BLaER1 (cell line): ENCODE measurements around the gene PXK.

Experiments
- H3K27ac ChIP-seq: shearing (Covaris generic); formaldehyde crosslinking; 2 replicates; pipeline ENCODE4 v1.8.1; 2022
- H3K27me3 ChIP-seq: shearing (Covaris generic); formaldehyde crosslinking; 2 replicates; pipeline ENCODE4 v1.8.1; 2022
- H3K36me3 ChIP-seq: shearing (Covaris generic); formaldehyde crosslinking; 2 replicates; pipeline ENCODE4 v1.8.1; 2022
- H3K4me1 ChIP-seq: shearing (Covaris generic); formaldehyde crosslinking; 2 replicates; pipeline ENCODE4 v1.8.1; 2022
- H3K4me2 ChIP-seq: shearing (Covaris generic); formaldehyde crosslinking; 2 replicates; pipeline ENCODE4 v1.8.1; 2022
- H3K4me3 ChIP-seq: shearing (Covaris generic); formaldehyde crosslinking; 2 replicates; pipeline ENCODE4 v1.8.1; 2022
- H3K9ac ChIP-seq: shearing (Covaris generic); formaldehyde crosslinking; 2 replicates; pipeline ENCODE4 v1.8.1; 2022
- H3K9me3 ChIP-seq: shearing (Covaris generic); formaldehyde crosslinking; 2 replicates; pipeline ENCODE4 v1.8.1; 2022
- H4K20me1 ChIP-seq: shearing (Covaris generic); formaldehyde crosslinking; 2 replicates; pipeline ENCODE4 v1.8.1; 2022
- Cebpa-rat ChIP-seq: shearing (Covaris generic); IDR thresholded peaks from 2 replicates; pipeline ENCODE4 v1.8.1; 2022

PXK gene

DNA sequence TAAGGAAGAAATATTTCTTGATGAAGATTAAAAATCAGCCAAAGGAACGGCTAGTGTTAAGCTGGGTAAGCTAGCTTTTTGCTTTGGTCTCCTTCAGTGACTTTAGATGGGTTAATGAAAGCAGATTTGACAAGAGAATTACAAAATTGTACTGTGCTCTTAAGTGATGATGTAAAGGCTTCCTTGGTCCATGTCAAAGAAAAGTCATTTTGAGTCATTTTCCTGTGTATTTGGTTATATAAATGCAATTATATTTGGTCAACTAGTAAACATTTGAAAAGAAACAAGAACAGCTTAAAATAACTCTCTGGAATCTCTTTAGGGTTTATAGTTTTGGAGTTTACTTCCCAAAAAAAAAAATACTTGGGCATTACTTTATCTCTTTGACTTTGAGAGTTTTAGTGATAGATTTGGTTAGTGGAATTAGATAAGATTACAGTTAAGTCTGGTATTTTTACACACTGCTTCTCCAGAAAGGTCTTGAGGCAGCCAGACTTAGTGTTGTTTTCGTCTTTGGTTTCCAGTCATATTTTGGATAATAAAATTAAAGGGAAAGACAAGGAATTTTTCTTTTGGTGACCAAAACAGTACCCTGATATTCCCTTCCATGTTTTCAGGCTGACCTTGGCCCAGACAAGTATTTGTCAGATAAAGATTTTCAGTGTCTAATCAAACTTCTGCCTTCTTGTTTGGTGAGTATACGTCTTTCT lies 58.6 kb downstream of the PXK start:
- peaks cover 17% of the 10 kb centered on the region for H3K4me1 ChIP-seq
- H4K20me1 ChIP-seq: peaks cover 9% of the 10 kb centered on the region; the same call in 1 of the 2 replicates
- no peak overlapping the region for H3K9ac ChIP-seq
- no peak for TF ChIP-seq Cebpa-rat
- peaks cover 86% of the 10 kb centered on the region for H3K36me3 ChIP-seq
- no peaks in the 10 kb centered on the region for H3K9me3 ChIP-seq
- H3K4me3 ChIP-seq: no peak overlapping the region
- H3K4me2 ChIP-seq: no peak overlapping the region
- no peaks in the 10 kb centered on the region for H3K27me3 ChIP-seq
- H3K27ac ChIP-seq: no peak overlapping the region

DNA sequence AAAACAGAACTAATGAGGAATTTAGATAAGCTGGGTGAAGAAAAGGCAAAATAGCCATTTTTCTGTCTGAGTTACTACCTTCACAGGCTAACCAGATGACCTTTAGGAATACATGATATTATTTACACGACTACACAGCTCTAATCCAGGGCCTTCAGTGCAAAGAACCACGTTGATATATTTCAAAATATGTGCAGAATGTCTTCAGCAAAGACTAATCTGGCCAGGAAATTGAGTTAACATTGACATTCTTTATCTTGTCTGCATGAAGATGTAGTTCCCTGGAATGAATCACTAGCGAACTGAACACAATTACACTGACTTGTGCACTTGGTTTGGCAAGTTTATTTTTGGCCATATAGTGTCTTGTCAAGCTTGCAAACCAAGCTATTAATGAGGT lies 59.5 kb downstream of the PXK start:
- no peaks in the 10 kb centered on the region for H3K27me3 ChIP-seq

DNA sequence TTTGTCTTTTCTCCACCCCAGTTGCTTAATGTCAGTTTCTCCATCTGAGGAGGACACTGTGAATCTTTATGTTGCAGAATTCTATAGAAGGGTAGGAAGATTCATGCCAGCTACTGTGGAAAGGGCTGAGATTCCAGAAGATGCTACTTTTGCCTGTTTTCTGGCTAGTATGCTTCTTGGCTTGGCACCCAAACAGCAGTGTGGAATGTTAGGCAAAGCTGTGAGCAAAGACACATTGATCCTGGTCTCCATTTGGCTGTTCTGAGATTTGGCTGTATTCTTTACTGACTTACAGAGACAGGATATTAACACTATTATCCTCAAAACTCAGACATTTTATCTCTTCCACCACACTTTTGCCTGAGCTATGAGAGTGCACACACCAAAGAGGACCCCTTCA lies 61.6 kb downstream of the PXK start:
- Histone ChIP-seq H3K4me2 (no peak overlapping the region), H3K9ac (no peak overlapping the region), H3K36me3 (peaks cover 95% of the 10 kb centered on the region), H3K4me3 (no peak overlapping the region), H3K9me3 (no peaks in the 10 kb centered on the region), H3K27me3 (no peaks in the 10 kb centered on the region), H3K4me1 (no peaks in the 10 kb centered on the region), H4K20me1 (no peaks in the 10 kb centered on the region; the same call in 1 of the 2 replicates), H3K27ac (no peak overlapping the region)
- TF ChIP-seq Cebpa-rat: no peak

More for the DNA sequence above, 59.5 kb downstream of the PXK start:
- H3K36me3 ChIP-seq: peaks cover 86% of the 10 kb centered on the region
- H3K4me3 ChIP-seq: no peak overlapping the region
- no peak overlapping the region for H3K27ac ChIP-seq
- H3K4me1 ChIP-seq: peaks cover 8% of the 10 kb centered on the region
- no peaks in the 10 kb centered on the region for H3K9me3 ChIP-seq
- H3K9ac ChIP-seq: no peak overlapping the region
- H4K20me1 ChIP-seq: peaks cover 6% of the 10 kb centered on the region; the same call in 1 of the 2 replicates
- TF ChIP-seq Cebpa-rat: no peak
- no peak overlapping the region for H3K4me2 ChIP-seq

DNA sequence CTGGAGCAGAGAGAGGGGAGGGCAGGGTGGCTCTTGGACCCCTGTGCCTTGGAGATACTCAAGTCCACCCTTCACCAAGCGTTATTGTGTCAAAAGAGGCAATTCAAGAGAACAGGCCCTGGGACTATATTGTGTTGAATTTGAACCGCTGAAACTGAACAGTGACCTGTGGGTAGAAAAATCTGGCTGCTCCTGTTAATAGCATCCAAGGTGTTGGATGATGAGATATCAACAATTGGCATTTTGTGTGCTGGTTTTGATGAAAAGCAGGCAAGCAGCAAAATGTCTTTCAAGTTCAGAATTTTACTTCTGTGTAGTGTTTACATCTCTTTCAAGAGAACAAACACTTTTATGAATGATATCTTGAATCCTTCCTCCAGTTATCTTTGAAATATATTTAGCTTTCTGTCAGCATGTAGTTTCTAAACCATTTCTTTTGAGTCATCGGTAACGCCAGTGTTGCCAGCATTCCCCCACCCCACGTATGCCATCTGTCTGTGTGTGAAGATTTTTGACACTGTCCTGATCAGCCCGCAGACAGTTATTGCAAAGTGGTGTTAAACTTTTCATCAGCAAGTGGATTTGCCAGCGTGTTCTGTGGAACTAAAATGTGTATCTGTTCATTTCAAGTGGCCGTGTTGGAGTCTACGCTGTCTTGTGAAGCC lies 66.1 kb downstream of the PXK start:
- H3K4me3 ChIP-seq: no peak overlapping the region
- no peak overlapping the region for H3K9ac ChIP-seq
- no peak overlapping the region for H3K4me2 ChIP-seq
- H3K27ac ChIP-seq: no peak overlapping the region
- H3K36me3 ChIP-seq: peaks cover 93% of the 10 kb centered on the region
- TF ChIP-seq Cebpa-rat: no peak
- H4K20me1 ChIP-seq: no peaks in the 10 kb centered on the region; the same call in 1 of the 2 replicates
- peaks cover 12% of the 10 kb centered on the region; the same call in 1 of the 2 replicates for H3K4me1 ChIP-seq
- H3K9me3 ChIP-seq: no peaks in the 10 kb centered on the region
- no peaks in the 10 kb centered on the region for H3K27me3 ChIP-seq

DNA sequence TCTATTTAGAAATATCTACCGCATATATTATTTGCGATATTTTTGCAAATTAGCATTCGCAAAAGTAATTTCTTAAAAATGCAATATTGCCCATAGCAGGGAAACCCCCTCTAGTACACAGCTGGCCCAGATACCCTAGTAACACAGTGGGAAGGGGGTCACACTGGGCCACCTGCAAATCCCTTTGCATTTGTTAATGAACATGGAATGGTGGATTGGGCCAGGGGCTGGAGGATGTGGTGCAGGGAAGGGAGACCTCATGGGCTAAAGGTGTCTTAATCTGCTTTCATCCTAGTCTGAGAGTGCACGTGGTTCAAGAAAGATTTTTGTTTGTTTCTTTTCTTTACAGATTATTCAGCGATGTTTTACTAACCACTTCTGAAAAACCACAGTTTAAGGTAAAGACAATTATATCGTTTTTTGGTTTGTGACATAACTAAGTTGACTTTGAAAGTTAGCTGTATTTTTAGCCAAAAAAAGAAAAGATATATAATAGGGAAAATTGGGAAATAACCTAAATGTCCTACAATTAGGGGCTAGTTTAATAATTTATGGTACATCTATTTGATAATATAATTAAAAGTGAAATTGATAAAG lies 70.9 kb downstream of the PXK start:
- peaks cover 93% of the 10 kb centered on the region for H3K36me3 ChIP-seq
- no peaks in the 10 kb centered on the region; the same call in 1 of the 2 replicates for H4K20me1 ChIP-seq
- H3K4me1 ChIP-seq: peaks cover 12% of the 10 kb centered on the region; the same call in 1 of the 2 replicates
- H3K9ac ChIP-seq: no peak overlapping the region
- no peaks in the 10 kb centered on the region for H3K9me3 ChIP-seq
- no peaks in the 10 kb centered on the region for H3K27me3 ChIP-seq
- no peak overlapping the region for H3K4me3 ChIP-seq
- TF ChIP-seq Cebpa-rat: no peak
- no peak overlapping the region for H3K4me2 ChIP-seq
- H3K27ac ChIP-seq: no peak overlapping the region

DNA sequence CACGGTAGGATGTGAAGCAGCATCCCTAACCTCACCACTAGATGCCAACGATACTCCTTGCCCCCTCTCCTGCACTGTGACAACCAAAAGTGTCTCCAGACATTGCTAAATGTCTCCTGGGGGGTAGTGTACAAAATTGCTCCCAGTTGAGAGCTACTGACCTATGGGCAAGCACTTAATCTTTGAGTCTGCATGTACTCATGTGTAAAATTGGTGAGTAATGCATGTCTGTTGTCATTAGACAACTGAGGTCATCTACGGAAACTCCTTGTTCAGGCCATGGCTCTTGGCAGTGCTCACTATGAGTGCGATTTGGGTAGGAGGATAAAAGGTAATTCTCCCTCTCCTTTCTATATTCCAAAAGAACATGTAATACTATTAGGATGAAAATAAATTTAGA lies 71.7 kb downstream of the PXK start:
- H3K4me2 ChIP-seq: no peak overlapping the region
- H3K27ac ChIP-seq: no peak overlapping the region
- TF ChIP-seq Cebpa-rat: no peak
- no peaks in the 10 kb centered on the region; the same call in 1 of the 2 replicates for H4K20me1 ChIP-seq
- no peaks in the 10 kb centered on the region for H3K9me3 ChIP-seq
- H3K4me1 ChIP-seq: peaks cover 12% of the 10 kb centered on the region; the same call in 1 of the 2 replicates
- no peaks in the 10 kb centered on the region for H3K27me3 ChIP-seq
- no peak overlapping the region for H3K9ac ChIP-seq
- H3K36me3 ChIP-seq: peaks cover 93% of the 10 kb centered on the region
- no peak overlapping the region for H3K4me3 ChIP-seq

DNA sequence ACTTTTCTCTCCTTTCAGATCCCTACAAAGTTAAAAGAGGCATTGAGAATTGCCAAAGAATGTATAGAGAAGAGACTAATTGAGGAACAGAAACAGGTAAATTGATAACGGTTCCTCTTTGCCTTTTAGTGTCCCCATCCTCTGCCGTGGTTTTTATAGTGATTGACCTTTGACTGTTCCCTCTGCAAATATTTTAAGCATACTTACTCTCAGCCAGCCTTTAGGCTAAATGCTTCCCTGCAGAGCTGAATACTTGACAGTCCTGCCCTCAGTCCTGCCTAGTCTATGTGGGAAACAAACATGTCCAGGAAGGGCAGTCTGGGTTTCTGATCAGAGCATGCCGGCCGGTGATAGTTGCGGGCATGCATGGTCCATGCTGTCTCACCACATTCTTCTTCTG lies 76.2 kb downstream of the PXK start:
- Histone ChIP-seq H3K4me2 (no peak overlapping the region), H3K4me1 (peaks cover 2% of the 10 kb centered on the region), H3K27me3 (no peaks in the 10 kb centered on the region), H3K9me3 (no peaks in the 10 kb centered on the region), H3K36me3 (peaks cover 100% of the 10 kb centered on the region), H3K27ac (no peak overlapping the region), H3K9ac (no peak overlapping the region), H4K20me1 (no peaks in the 10 kb centered on the region; the same call in 1 of the 2 replicates), H3K4me3 (no peak overlapping the region)
- TF ChIP-seq Cebpa-rat: no peak

DNA sequence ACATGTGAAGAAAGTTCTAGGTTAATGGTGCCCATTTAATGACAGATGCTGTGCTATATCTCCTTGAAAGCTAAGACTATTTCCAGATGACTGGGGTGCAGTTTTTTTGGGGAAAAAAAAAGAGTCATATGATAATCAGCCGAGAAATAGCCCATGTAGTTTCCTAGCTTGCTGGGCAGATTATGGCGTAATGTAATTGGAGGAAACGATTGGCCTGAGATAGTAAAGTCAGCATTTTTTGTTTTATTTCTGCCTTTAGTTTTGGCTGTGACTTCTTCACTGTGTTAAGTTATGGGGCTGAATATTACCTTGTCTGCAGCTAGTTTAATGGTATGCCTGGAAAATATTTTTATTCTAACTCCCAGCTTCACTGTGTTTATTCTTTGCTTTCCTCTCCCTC lies 77.0 kb downstream of the PXK start:
- Histone ChIP-seq H3K4me3 (no peak overlapping the region), H3K27ac (no peak overlapping the region), H3K4me1 (peaks cover 9% of the 10 kb centered on the region), H3K9me3 (no peaks in the 10 kb centered on the region), H3K27me3 (no peaks in the 10 kb centered on the region), H3K4me2 (no peak overlapping the region), H4K20me1 (no peaks in the 10 kb centered on the region; the same call in 1 of the 2 replicates), H3K36me3 (peaks cover 93% of the 10 kb centered on the region), H3K9ac (no peak overlapping the region)
- TF ChIP-seq Cebpa-rat: no peak

DNA sequence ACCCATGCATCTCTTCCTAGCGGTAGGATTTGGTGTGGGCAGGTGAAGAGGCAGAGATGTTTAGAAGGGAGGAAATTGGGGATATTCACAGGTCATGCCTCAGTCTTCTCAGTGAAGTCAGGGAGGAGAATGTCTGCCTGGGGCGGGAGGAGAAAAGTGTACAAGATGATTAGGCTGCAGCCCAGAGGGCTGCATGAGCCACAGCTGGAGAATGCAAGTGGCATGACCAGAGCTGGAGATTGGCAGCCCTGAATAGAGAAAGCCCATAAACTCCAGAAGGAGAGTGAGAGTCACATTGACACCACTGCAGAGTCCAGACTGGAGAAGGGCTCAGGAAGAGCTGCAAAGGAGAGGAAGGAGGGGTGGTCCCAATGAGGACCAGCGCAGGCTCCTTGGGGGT lies 78.3 kb downstream of the PXK start:
- no peak overlapping the region for H3K4me3 ChIP-seq
- H3K27ac ChIP-seq: no peak overlapping the region
- no peaks in the 10 kb centered on the region for H3K9me3 ChIP-seq
- TF ChIP-seq Cebpa-rat: no peak
- H3K9ac ChIP-seq: no peak overlapping the region
- peaks cover 9% of the 10 kb centered on the region for H3K4me1 ChIP-seq
- H3K27me3 ChIP-seq: no peaks in the 10 kb centered on the region
- no peaks in the 10 kb centered on the region; the same call in 1 of the 2 replicates for H4K20me1 ChIP-seq
- peaks cover 92% of the 10 kb centered on the region for H3K36me3 ChIP-seq
- no peak overlapping the region for H3K4me2 ChIP-seq
